Vagina (tissue), 2 donors: Measurements from ENCODE around the gene DGKI.

Source experiments
- POLR2A ChIP-seq, 2 donors: fragments of 450-650 bp; IDR thresholded peaks; one replicate each; pipeline ENCODE4 v1.6.1; 2017; ENCODE audit warnings: antibody characterized with exemption in 2 of 2, mild to moderate bottlenecking in 2 of 2, moderate library complexity in 2 of 2
- TF ChIP-seq, protein P1 (sequence below), 3 experiments: fragments of 450-650 bp in 2 of 3; fragments of 200-600 bp in 1 of 3; sonication (generic) in 1 of 3; IDR thresholded peaks; one replicate each; pipeline ENCODE4 v1.5.1; 2017 to 2019; ENCODE audit warnings: antibody characterized with exemption in 3 of 3, mild to moderate bottlenecking in 2 of 3, moderate library complexity in 2 of 3

DNA sequence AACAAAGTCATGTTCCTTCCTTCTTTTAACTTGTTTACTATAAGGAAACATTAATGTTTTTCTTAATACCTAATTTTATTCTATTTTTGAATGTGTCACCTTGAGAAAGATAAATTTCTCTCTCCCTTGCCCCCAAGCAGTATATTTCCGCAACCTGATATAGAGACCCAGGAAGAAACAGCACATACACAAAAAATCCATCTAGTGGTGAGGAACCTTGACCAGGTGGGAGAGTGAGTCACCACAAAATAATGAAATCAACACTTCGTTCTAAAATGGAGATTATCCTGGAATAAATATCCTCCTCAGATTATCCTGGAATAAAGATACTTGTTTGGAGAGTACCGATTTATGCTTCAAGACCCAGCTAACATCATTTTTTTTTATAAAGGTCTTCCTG, 270.3 kb downstream of the DGKI start:
- TF ChIP-seq, protein P1, sequence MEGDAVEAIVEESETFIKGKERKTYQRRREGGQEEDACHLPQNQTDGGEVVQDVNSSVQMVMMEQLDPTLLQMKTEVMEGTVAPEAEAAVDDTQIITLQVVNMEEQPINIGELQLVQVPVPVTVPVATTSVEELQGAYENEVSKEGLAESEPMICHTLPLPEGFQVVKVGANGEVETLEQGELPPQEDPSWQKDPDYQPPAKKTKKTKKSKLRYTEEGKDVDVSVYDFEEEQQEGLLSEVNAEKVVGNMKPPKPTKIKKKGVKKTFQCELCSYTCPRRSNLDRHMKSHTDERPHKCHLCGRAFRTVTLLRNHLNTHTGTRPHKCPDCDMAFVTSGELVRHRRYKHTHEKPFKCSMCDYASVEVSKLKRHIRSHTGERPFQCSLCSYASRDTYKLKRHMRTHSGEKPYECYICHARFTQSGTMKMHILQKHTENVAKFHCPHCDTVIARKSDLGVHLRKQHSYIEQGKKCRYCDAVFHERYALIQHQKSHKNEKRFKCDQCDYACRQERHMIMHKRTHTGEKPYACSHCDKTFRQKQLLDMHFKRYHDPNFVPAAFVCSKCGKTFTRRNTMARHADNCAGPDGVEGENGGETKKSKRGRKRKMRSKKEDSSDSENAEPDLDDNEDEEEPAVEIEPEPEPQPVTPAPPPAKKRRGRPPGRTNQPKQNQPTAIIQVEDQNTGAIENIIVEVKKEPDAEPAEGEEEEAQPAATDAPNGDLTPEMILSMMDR (IDR thresholded peaks at IDR 0.05), result no peak
- no peak for TF ChIP-seq POLR2A (IDR thresholded peaks at IDR 0.05)
